Bronchial epithelial cell (primary cell): Measurements from ENCODE around the gene RPTOR. TPM values are rescaled to one million over a fixed set of nuclear protein-coding genes. Genes with fewer than 3 reads are reported as not detected.

Experiments
- DNase-seq: peaks from one replicate; pipeline ENCODE4 v3.0.0-alpha.2; 2010; ENCODE audit warnings: low read depth
- FAIRE-seq: peaks from 2 replicates; lab custom pipeline; 2011; peaks lifted over from hg19 to GRCh38; lab: Jason Lieb, UNC
- H3K27me3 ChIP-seq: 2 replicates; pipeline ENCODE4 v1.5.1; 2011; ENCODE audit warnings: low read length; ENCODE audit not compliant: control insufficient read depth, insufficient read depth
- H3K36me3 ChIP-seq: 2 replicates; pipeline ENCODE4 v1.5.1; 2011; ENCODE audit warnings: low read length; ENCODE audit not compliant: control insufficient read depth, insufficient read depth
- H3K4me3 ChIP-seq: 2 replicates; pipeline ENCODE4 v1.5.1; 2011; ENCODE audit warnings: mild to moderate bottlenecking, low read depth, low read length, control low read depth
- total RNA-seq: library from RNA; depleted of rRNA; stranded (reverse); fragments of >200 nt; gene quantifications from 2 replicates; pipeline ENCODE4 v1.2.1, GENCODE V29; 2014
- TF ChIP-seq, protein P1 (sequence below): IDR thresholded peaks from 2 replicates; pipeline ENCODE4 v1.5.1; 2011; ENCODE audit warnings: mild to moderate bottlenecking, moderate library complexity, low read length, control low read depth, inconsistent platforms; ENCODE audit not compliant: insufficient read depth, severe bottlenecking

The RPTOR gene
- total RNA-seq, 1 donor from 2014 or later: 14.0 TPM

- Histone ChIP-seq H3K4me3 (no peak overlapping the region), H3K27me3 (no peaks in the 10 kb centered on the region), H3K36me3 (no peaks in the 10 kb centered on the region)
- DNase-seq: no peak
- TF ChIP-seq, protein P1, sequence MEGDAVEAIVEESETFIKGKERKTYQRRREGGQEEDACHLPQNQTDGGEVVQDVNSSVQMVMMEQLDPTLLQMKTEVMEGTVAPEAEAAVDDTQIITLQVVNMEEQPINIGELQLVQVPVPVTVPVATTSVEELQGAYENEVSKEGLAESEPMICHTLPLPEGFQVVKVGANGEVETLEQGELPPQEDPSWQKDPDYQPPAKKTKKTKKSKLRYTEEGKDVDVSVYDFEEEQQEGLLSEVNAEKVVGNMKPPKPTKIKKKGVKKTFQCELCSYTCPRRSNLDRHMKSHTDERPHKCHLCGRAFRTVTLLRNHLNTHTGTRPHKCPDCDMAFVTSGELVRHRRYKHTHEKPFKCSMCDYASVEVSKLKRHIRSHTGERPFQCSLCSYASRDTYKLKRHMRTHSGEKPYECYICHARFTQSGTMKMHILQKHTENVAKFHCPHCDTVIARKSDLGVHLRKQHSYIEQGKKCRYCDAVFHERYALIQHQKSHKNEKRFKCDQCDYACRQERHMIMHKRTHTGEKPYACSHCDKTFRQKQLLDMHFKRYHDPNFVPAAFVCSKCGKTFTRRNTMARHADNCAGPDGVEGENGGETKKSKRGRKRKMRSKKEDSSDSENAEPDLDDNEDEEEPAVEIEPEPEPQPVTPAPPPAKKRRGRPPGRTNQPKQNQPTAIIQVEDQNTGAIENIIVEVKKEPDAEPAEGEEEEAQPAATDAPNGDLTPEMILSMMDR: no peak
- FAIRE-seq: no peak
Measured at GRCh38 chr17:80523956-80524712, 20.5 kb upstream of the RPTOR start.

- Histone ChIP-seq H3K27me3 (no peaks in the 10 kb centered on the region), H3K36me3 (no peaks in the 10 kb centered on the region), H3K4me3 (no peak overlapping the region)
- no peak for FAIRE-seq
- no peak for DNase-seq
- TF ChIP-seq, protein P1: no peak
Measured at GRCh38 chr17:80526116-80526910, 18.3 kb upstream of the RPTOR start.

DNA sequence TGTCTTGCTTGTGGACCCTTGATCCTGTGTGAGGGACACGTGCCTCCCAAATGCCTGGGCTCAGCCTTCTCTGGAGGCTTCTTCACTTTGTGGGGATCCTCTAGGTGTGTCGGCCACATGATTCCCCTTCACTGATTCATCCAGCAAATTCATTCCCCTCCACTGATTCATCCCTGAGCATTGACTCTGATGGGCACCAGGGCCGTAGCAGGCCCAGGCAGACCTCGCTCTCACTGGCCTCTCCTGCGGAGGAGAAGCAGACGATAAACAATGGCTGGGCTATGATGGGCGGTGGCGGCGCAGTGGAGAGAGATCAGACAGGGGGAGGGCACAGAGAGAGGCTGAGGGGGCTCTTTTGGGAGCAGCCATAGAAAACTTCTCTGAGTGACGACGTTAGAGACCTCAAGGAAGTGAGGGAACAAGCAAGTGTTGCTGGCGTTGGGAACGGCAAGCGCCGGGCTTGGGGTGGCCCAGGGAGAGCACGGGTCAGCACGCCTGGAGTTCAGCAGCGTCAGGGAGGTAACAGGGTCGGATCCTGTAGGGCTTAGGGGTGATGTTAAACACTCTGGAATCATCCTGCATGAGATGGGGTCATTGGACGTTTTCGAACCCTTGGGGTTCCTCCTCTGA is 17.5 kb upstream of the RPTOR start:
- Histone ChIP-seq H3K27me3 (no peaks in the 10 kb centered on the region), H3K4me3 (no peak overlapping the region), H3K36me3 (no peaks in the 10 kb centered on the region)
- TF ChIP-seq, protein P1: no peak
- FAIRE-seq (no peak), DNase-seq (peak; percentile 71)

- TF ChIP-seq, protein P1: no peak
Measured at GRCh38 chr17:80528536-80528935, 16.1 kb upstream of the RPTOR start.

DNA sequence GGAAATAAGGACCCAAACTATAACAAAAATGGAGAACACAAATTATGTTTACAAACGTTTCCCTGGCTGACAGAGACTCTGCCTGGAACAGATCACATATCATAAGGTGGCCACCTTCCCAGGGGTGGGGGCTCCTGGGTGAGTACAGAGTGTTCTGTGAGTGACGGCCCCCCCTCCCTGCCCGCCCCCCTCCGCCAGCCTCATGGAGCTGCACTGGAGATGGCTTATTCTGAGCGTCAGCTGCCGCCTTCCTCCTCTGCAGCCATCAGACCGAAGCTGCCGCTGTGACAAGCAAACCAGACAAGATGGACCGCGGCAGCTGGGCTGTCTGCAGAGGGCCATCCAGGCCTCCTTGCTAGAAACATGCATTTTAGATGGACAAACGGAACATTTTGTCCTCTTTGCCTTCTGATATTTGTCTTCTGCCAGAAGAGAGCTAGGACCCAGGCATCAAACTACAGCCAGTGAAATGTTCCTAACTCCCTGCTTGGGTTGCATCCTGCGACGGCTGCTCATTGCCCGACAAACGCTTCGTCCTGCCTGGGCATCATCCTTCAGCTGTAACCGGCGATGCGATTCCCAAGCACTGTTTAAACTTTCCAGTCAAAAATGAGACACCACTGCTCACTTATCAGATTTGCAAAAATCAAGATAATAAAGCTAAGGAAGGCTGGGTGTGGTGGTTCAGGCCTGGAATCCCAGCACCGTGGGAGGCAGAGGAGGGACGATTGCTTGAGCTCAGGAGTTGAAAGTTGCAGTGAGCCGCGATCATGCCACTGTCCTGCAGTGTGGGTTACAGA is 15.3 kb upstream of the RPTOR start:
- TF ChIP-seq, protein P1: no peak
- FAIRE-seq (peak; percentile 64), DNase-seq (no peak)
- H3K27me3 ChIP-seq: no peaks in the 10 kb centered on the region
- H3K36me3 ChIP-seq: no peaks in the 10 kb centered on the region
- no peak overlapping the region for H3K4me3 ChIP-seq

More at GRCh38 chr17:80528536-80528935, 16.1 kb upstream of the RPTOR start:
- DNase-seq (no peak), FAIRE-seq (no peak)
- Histone ChIP-seq H3K27me3 (no peaks in the 10 kb centered on the region), H3K36me3 (no peaks in the 10 kb centered on the region), H3K4me3 (no peak overlapping the region)
